Karpas-422 (cell line): ENCODE data around the gene GPHA2. TPM values are rescaled to one million over a fixed set of nuclear protein-coding genes. Genes with fewer than 3 reads are reported as not detected.

Source experiments
- DNase-seq: peaks from one replicate; pipeline ENCODE4 v3.0.0-alpha.2; 2015
- H2AFZ ChIP-seq: fragments of 200-600 bp; sonication (generic); 2 replicates; pipeline ENCODE4 v1.6.1; 2014; ENCODE audit warnings: antibody characterized with exemption, low read length, mixed read lengths
- H3K27ac ChIP-seq: fragments of 200-600 bp; sonication (generic); 2 replicates; pipeline ENCODE4 v1.5.1; 2014; ENCODE audit warnings: mild to moderate bottlenecking, low read length, moderate library complexity
- H3K27me3 ChIP-seq: fragments of 200-600 bp; sonication (generic); 2 replicates; pipeline ENCODE4 v1.6.1; 2014; ENCODE audit warnings: low read length, mixed read lengths
- H3K36me3 ChIP-seq: fragments of 200-600 bp; sonication (generic); 2 replicates; pipeline ENCODE4 v1.6.1; 2014; ENCODE audit warnings: low read length, mixed read lengths; ENCODE audit not compliant: insufficient read depth
- H3K4me1 ChIP-seq: fragments of 200-600 bp; sonication (generic); 2 replicates; pipeline ENCODE4 v1.6.1; 2014; ENCODE audit warnings: mild to moderate bottlenecking, low read length, mixed read lengths
- H3K4me2 ChIP-seq: fragments of 200-600 bp; sonication (generic); 2 replicates; pipeline ENCODE4 v1.6.1; 2014; ENCODE audit warnings: low read length, low read depth, mild to moderate bottlenecking; ENCODE audit not compliant: poor library complexity, severe bottlenecking
- H3K4me3 ChIP-seq: fragments of 200-600 bp; sonication (generic); 2 replicates; pipeline ENCODE4 v1.5.1; 2014; ENCODE audit warnings: mild to moderate bottlenecking, antibody characterized with exemption, low read length, mixed read lengths
- H3K79me2 ChIP-seq: fragments of 200-600 bp; sonication (generic); 2 replicates; pipeline ENCODE4 v1.6.1; 2014; ENCODE audit warnings: mild to moderate bottlenecking, low read length, mixed read lengths
- H3K9ac ChIP-seq: fragments of 200-600 bp; sonication (generic); 2 replicates; pipeline ENCODE4 v1.6.0; 2014; ENCODE audit warnings: low read length
- H3K9me2 ChIP-seq: fragments of 200-600 bp; sonication (generic), shearing (Covaris generic); replicated peaks from 2 replicates; pipeline ENCODE4 v1.6.0; 2014; ENCODE audit warnings: mild to moderate bottlenecking, low read length, moderate library complexity; ENCODE audit not compliant: insufficient read depth
- H3K9me3 ChIP-seq: fragments of 300-700, 200-600 bp; sonication (generic); 2 replicates; pipeline ENCODE4 v1.6.1; 2014; ENCODE audit warnings: low read length, mixed read lengths
- H4K20me1 ChIP-seq: fragments of 200-600 bp; sonication (generic); 2 replicates; pipeline ENCODE4 v1.6.1; 2014; ENCODE audit warnings: mild to moderate bottlenecking, antibody characterized with exemption, low read length, low read depth; ENCODE audit not compliant: insufficient read depth
- total RNA-seq: library from RNA; depleted of rRNA; stranded (reverse); fragments of >200 nt; shearing (Covaris generic); gene quantifications from 2 replicates; pipeline ENCODE4 v1.2.3, GENCODE V29; 2014; ENCODE audit warnings: low replicate concordance

GPHA2 gene
- total RNA-seq, 1 experiment from 2014 or later = not detected

- Histone ChIP-seq H3K36me3 (no peaks in the 10 kb centered on the region), H3K27me3 (no peaks in the 10 kb centered on the region), H3K27ac (no peak overlapping the region), H3K9me3 (no peaks in the 10 kb centered on the region), H3K4me2 (no peak overlapping the region), H3K9ac (no peak overlapping the region), H3K79me2 (no peaks in the 10 kb centered on the region), H3K4me3 (no peak overlapping the region), H3K9me2 (no peaks in the 10 kb centered on the region), H2AFZ (no peak overlapping the region), H3K4me1 (no peaks in the 10 kb centered on the region), H4K20me1 (no peaks in the 10 kb centered on the region)
- DNase-seq = no peak
Measured at GRCh38 chr11:64902102-64902900, 33.4 kb downstream of the GPHA2 start.

- Histone ChIP-seq H3K9me2 (no peaks in the 10 kb centered on the region), H4K20me1 (no peaks in the 10 kb centered on the region), H3K9ac (no peak overlapping the region), H3K27me3 (no peaks in the 10 kb centered on the region), H3K27ac (no peak overlapping the region), H2AFZ (no peak overlapping the region), H3K4me1 (no peaks in the 10 kb centered on the region), H3K4me2 (no peak overlapping the region), H3K4me3 (no peak overlapping the region), H3K36me3 (no peaks in the 10 kb centered on the region), H3K9me3 (no peaks in the 10 kb centered on the region), H3K79me2 (no peaks in the 10 kb centered on the region)
- no peak for DNase-seq
Measured at GRCh38 chr11:64900774-64901173, 34.9 kb downstream of the GPHA2 start.

GRCh38 chr11:64900263-64900678 is 35.4 kb downstream of the GPHA2 start:
- Histone ChIP-seq H3K79me2 (no peaks in the 10 kb centered on the region), H3K9ac (no peak overlapping the region), H4K20me1 (no peaks in the 10 kb centered on the region), H3K27ac (no peak overlapping the region), H3K4me1 (no peaks in the 10 kb centered on the region), H2AFZ (no peak overlapping the region), H3K27me3 (no peaks in the 10 kb centered on the region), H3K9me3 (no peaks in the 10 kb centered on the region), H3K36me3 (no peaks in the 10 kb centered on the region), H3K9me2 (no peaks in the 10 kb centered on the region), H3K4me2 (no peak overlapping the region), H3K4me3 (no peak overlapping the region)
- no peak for DNase-seq

- Histone ChIP-seq H3K9ac (no peak overlapping the region), H3K27ac (no peak overlapping the region), H3K27me3 (no peaks in the 10 kb centered on the region), H2AFZ (no peak overlapping the region), H3K4me1 (peaks cover 4% of the 10 kb centered on the region; the same call in 1 of the 2 replicates), H4K20me1 (no peaks in the 10 kb centered on the region), H3K9me3 (no peaks in the 10 kb centered on the region), H3K4me3 (no peak overlapping the region), H3K4me2 (no peak overlapping the region), H3K36me3 (no peaks in the 10 kb centered on the region), H3K9me2 (no peaks in the 10 kb centered on the region), H3K79me2 (no peaks in the 10 kb centered on the region)
- DNase-seq = no peak
Measured at GRCh38 chr11:64898541-64898940, 37.2 kb downstream of the GPHA2 start.

GRCh38 chr11:64898076-64898445 is 37.6 kb downstream of the GPHA2 start:
- Histone ChIP-seq H3K9me2 (no peaks in the 10 kb centered on the region), H3K4me3 (no peak overlapping the region), H2AFZ (no peak overlapping the region), H3K36me3 (no peaks in the 10 kb centered on the region), H3K4me2 (no peak overlapping the region), H3K27me3 (no peaks in the 10 kb centered on the region), H4K20me1 (no peaks in the 10 kb centered on the region), H3K4me1 (peaks cover 4% of the 10 kb centered on the region; the same call in 1 of the 2 replicates), H3K9ac (no peak overlapping the region), H3K79me2 (no peaks in the 10 kb centered on the region), H3K9me3 (no peaks in the 10 kb centered on the region), H3K27ac (no peak overlapping the region)
- DNase-seq = no peak

GRCh38 chr11:64897381-64898075 is 38.2 kb downstream of the GPHA2 start:
- Histone ChIP-seq H3K27me3 (no peaks in the 10 kb centered on the region), H3K9me3 (no peaks in the 10 kb centered on the region), H3K9me2 (no peaks in the 10 kb centered on the region), H2AFZ (no peak overlapping the region), H3K9ac (no peak overlapping the region), H3K4me2 (no peak overlapping the region), H3K79me2 (no peaks in the 10 kb centered on the region), H3K27ac (no peak overlapping the region), H3K4me1 (peaks cover 4% of the 10 kb centered on the region; the same call in 1 of the 2 replicates), H3K36me3 (no peaks in the 10 kb centered on the region), H3K4me3 (no peak overlapping the region), H4K20me1 (no peaks in the 10 kb centered on the region)
- DNase-seq = no peak

GRCh38 chr11:64896448-64897022 is 39.2 kb downstream of the GPHA2 start:
- Histone ChIP-seq H2AFZ (no peak overlapping the region), H3K36me3 (no peaks in the 10 kb centered on the region), H3K9me2 (no peaks in the 10 kb centered on the region), H3K27me3 (no peaks in the 10 kb centered on the region), H3K9ac (no peak overlapping the region), H3K79me2 (no peaks in the 10 kb centered on the region), H3K4me2 (no peak overlapping the region), H3K9me3 (no peaks in the 10 kb centered on the region), H3K4me1 (peaks cover 4% of the 10 kb centered on the region; the same call in 1 of the 2 replicates), H3K4me3 (no peak overlapping the region), H3K27ac (no peak overlapping the region), H4K20me1 (no peaks in the 10 kb centered on the region)
- no peak for DNase-seq

GRCh38 chr11:64894812-64895452 is 40.8 kb downstream of the GPHA2 start:
- Histone ChIP-seq H3K4me3 (no peak overlapping the region), H3K4me1 (peaks cover 4% of the 10 kb centered on the region; the same call in 1 of the 2 replicates), H3K27ac (no peak overlapping the region), H3K27me3 (no peaks in the 10 kb centered on the region), H4K20me1 (no peaks in the 10 kb centered on the region), H2AFZ (no peak overlapping the region), H3K9ac (no peak overlapping the region), H3K4me2 (no peak overlapping the region), H3K9me2 (no peaks in the 10 kb centered on the region), H3K79me2 (no peaks in the 10 kb centered on the region), H3K9me3 (no peaks in the 10 kb centered on the region), H3K36me3 (no peaks in the 10 kb centered on the region)
- DNase-seq = no peak
